SIG-M5 treated with dmso at 0.1 percent for 504 hours (cell line): Measurements from ENCODE around the gene KCNF1.

Experiments
- DNase-seq: peaks from one replicate; lab custom pipeline; 2025; ENCODE audit not compliant: unreplicated experiment; lab: John Stamatoyannopoulos, UW

Gene KCNF1

GRCh38 chr2:10879624-10880585 is 31.8 kb upstream of the KCNF1 start:
- no peak for DNase-seq

GRCh38 chr2:10880586-10881321 is 31.0 kb upstream of the KCNF1 start:
- DNase-seq: no peak

- DNase-seq: no peak
Observed at GRCh38 chr2:10882568-10882967, 29.2 kb upstream of the KCNF1 start.

- DNase-seq: no peak
Observed at GRCh38 chr2:10883066-10883465, 28.7 kb upstream of the KCNF1 start.

GRCh38 chr2:10883801-10884478 is 27.8 kb upstream of the KCNF1 start:
- no peak for DNase-seq

- no peak for DNase-seq
Observed at GRCh38 chr2:10884574-10884975, 27.2 kb upstream of the KCNF1 start.

GRCh38 chr2:10885094-10885860 is 26.5 kb upstream of the KCNF1 start:
- DNase-seq: no peak

- no peak for DNase-seq
Observed at GRCh38 chr2:10887476-10887875, 24.3 kb upstream of the KCNF1 start.

- no peak for DNase-seq
Observed at GRCh38 chr2:10889651-10890215, 22.0 kb upstream of the KCNF1 start.

- DNase-seq: no peak
Observed at GRCh38 chr2:10890706-10891270, 20.9 kb upstream of the KCNF1 start.

- no peak for DNase-seq
Observed at GRCh38 chr2:10891390-10891789, 20.3 kb upstream of the KCNF1 start.

GRCh38 chr2:10891848-10892247 is 19.9 kb upstream of the KCNF1 start:
- no peak for DNase-seq

- DNase-seq: no peak
Observed at GRCh38 chr2:10892316-10892715, 19.4 kb upstream of the KCNF1 start.

GRCh38 chr2:10892796-10893350 is 18.9 kb upstream of the KCNF1 start:
- DNase-seq: no peak

- DNase-seq: no peak
Observed at GRCh38 chr2:10894264-10894935, 17.3 kb upstream of the KCNF1 start.

GRCh38 chr2:10895231-10895630 is 16.5 kb upstream of the KCNF1 start:
- DNase-seq: no peak

GRCh38 chr2:10897956-10898355 is 13.8 kb upstream of the KCNF1 start:
- DNase-seq: no peak

- DNase-seq: peak; percentile 79
Observed at GRCh38 chr2:10900216-10901109, 11.3 kb upstream of the KCNF1 start.
